ENCODE measurements around the gene PROZ.
"Not testable (repeated sequence)": the region's sequence is repeated elsewhere in the genome, so short reads cannot be mapped to it uniquely, and the experiment has no call there.

PROZ gene

GRCh38 chr13:113157929-113158747, at the start of gene PROZ:
Gene PROZ, plus strand, starts transcription at chr13:113158648. Its CDS starts 13 bp downstream, at chr13:113158661.
- DNase-seq (ENCODE audit: low spot score): no peak

GRCh38 chr13:113109151-113110047, 49.0 kb upstream of the PROZ start:
- DNase-seq (ENCODE audit: low spot score): no peak

- no peak for DNase-seq (ENCODE audit: low spot score)
Observed at GRCh38 chr13:113110048-113110851, 48.2 kb upstream of the PROZ start.

- DNase-seq (ENCODE audit: low spot score): no peak
Observed at GRCh38 chr13:113110852-113111315, 47.6 kb upstream of the PROZ start.

GRCh38 chr13:113111821-113112220, 46.6 kb upstream of the PROZ start:
- DNase-seq (ENCODE audit: low spot score): not testable (repeated sequence)

- not testable (repeated sequence) for DNase-seq (ENCODE audit: low spot score)
Observed at GRCh38 chr13:113112475-113112874, 46.0 kb upstream of the PROZ start.

- no peak for DNase-seq (ENCODE audit: low spot score)
Observed at GRCh38 chr13:113112893-113113845, 45.3 kb upstream of the PROZ start.

- no peak for DNase-seq (ENCODE audit: low spot score)
Observed at GRCh38 chr13:113113846-113114271, 44.6 kb upstream of the PROZ start.

- no peak for DNase-seq (ENCODE audit: low spot score)
Observed at GRCh38 chr13:113114511-113115362, 43.7 kb upstream of the PROZ start.

GRCh38 chr13:113115363-113116205, 42.9 kb upstream of the PROZ start:
- DNase-seq (ENCODE audit: low spot score): no peak

- no peak for DNase-seq (ENCODE audit: low spot score)
Observed at GRCh38 chr13:113116206-113116800, 42.1 kb upstream of the PROZ start.

GRCh38 chr13:113116871-113117271, 41.6 kb upstream of the PROZ start:
- no peak for DNase-seq (ENCODE audit: low spot score)

GRCh38 chr13:113117335-113117872, 41.0 kb upstream of the PROZ start:
- DNase-seq (ENCODE audit: low spot score): no peak

GRCh38 chr13:113117911-113118260, 40.6 kb upstream of the PROZ start:
- no peak for DNase-seq (ENCODE audit: low spot score)

GRCh38 chr13:113118261-113119021, 40.0 kb upstream of the PROZ start:
- no peak for DNase-seq (ENCODE audit: low spot score)

GRCh38 chr13:113119166-113119821, 39.2 kb upstream of the PROZ start:
- DNase-seq (ENCODE audit: low spot score): no peak

GRCh38 chr13:113119822-113120189, 38.6 kb upstream of the PROZ start:
- DNase-seq (ENCODE audit: low spot score): no peak

All from pons (tissue), 1 donor.